GM12878 (cell line): ENCODE results near the gene ZNF532.

Source experiments
- JUND ChIP-seq: IDR thresholded peaks from 2 replicates; pipeline ENCODE4 v1.6.1; 2012; ENCODE audit warnings: low read depth, mild to moderate bottlenecking, low read length, improper control_type of control experiment, moderate library complexity
- NFYB ChIP-seq: IDR thresholded peaks from 2 replicates; pipeline ENCODE4 v1.6.1; 2011; ENCODE audit warnings: low read depth, mild to moderate bottlenecking, low read length, improper control_type of control experiment, moderate library complexity; ENCODE audit not compliant: insufficient read depth
- POLR2AphosphoS5 ChIP-seq: IDR thresholded peaks from 2 replicates; pipeline ENCODE4 v1.6.1; 2011; ENCODE audit warnings: mild to moderate bottlenecking, low read length, inconsistent platforms
- SREBF1 ChIP-seq: IDR thresholded peaks from 2 replicates; pipeline ENCODE4 v1.6.1; 2012; ENCODE audit warnings: mild to moderate bottlenecking, low read length
- TAF1 ChIP-seq: IDR thresholded peaks from 2 replicates; pipeline ENCODE4 v1.6.1; 2011; ENCODE audit warnings: mild to moderate bottlenecking, low read depth, low read length, borderline replicate concordance
- ZZZ3 ChIP-seq: IDR thresholded peaks from 2 replicates; pipeline ENCODE4 v1.6.1; 2011; ENCODE audit warnings: low read depth; ENCODE audit not compliant: control insufficient read depth, insufficient read length
- TF ChIP-seq, protein P1 (sequence below): fragments of 450-650 bp; IDR thresholded peaks from 2 replicates; pipeline ENCODE4 v1.6.1; 2017; ENCODE audit warnings: mild to moderate bottlenecking, moderate library complexity

DNA sequence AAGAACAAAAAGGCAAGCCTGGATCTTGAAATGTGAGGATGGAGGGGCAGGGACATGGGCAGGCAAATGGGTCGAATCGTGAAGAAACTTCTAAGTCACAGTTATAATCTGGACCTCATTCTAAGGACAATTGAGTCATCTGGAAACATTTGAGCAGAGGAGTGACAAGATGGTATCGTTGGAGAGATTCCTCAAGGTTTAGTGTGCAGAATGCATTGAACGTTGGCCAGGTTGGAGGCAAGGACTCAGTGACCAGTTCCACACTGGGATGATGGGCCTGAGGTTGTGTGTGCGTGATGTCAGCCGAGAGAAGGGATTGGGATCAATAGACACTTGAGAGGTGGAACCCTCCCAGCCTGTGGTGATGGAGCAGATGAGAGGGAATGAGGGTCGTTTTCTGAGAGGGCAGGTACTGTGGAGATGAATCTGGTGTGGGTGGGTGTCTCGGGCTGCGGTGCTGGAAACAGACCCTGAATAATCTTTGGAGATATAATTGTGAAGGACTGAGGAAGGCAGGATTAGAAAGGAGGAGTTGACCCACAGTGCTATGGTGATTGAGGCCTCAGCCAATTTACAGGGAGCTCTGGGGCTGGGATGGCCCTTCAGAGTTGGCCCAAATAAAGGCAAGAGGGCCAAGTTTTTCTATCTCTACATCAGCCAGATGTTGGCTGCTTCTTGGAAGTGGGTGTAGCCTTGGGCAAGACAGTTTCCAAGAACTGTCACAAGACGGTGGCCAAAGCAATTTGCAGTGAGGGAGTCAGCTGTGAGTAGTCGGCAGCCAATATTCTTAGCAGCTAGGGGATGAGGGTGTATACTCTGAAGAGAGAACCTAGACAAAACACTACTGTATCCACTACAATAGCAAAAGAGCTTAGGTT is 5.8 kb upstream of the ZNF532 start:
- TF ChIP-seq NFYB = no peak
- TF ChIP-seq, protein P1, sequence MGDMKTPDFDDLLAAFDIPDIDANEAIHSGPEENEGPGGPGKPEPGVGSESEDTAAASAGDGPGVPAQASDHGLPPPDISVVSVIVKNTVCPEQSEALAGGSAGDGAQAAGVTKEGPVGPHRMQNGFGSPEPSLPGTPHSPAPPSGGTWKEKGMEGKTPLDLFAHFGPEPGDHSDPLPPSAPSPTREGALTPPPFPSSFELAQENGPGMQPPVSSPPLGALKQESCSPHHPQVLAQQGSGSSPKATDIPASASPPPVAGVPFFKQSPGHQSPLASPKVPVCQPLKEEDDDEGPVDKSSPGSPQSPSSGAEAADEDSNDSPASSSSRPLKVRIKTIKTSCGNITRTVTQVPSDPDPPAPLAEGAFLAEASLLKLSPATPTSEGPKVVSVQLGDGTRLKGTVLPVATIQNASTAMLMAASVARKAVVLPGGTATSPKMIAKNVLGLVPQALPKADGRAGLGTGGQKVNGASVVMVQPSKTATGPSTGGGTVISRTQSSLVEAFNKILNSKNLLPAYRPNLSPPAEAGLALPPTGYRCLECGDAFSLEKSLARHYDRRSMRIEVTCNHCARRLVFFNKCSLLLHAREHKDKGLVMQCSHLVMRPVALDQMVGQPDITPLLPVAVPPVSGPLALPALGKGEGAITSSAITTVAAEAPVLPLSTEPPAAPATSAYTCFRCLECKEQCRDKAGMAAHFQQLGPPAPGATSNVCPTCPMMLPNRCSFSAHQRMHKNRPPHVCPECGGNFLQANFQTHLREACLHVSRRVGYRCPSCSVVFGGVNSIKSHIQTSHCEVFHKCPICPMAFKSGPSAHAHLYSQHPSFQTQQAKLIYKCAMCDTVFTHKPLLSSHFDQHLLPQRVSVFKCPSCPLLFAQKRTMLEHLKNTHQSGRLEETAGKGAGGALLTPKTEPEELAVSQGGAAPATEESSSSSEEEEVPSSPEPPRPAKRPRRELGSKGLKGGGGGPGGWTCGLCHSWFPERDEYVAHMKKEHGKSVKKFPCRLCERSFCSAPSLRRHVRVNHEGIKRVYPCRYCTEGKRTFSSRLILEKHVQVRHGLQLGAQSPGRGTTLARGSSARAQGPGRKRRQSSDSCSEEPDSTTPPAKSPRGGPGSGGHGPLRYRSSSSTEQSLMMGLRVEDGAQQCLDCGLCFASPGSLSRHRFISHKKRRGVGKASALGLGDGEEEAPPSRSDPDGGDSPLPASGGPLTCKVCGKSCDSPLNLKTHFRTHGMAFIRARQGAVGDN = no peak
- no peak for TF ChIP-seq TAF1
- TF ChIP-seq POLR2AphosphoS5 = no peak
- TF ChIP-seq SREBF1 = no peak
- TF ChIP-seq ZZZ3 = no peak
- no peak for TF ChIP-seq JUND
